Measurements from ENCODE around the gene SALL1.

Gene SALL1

DNA sequence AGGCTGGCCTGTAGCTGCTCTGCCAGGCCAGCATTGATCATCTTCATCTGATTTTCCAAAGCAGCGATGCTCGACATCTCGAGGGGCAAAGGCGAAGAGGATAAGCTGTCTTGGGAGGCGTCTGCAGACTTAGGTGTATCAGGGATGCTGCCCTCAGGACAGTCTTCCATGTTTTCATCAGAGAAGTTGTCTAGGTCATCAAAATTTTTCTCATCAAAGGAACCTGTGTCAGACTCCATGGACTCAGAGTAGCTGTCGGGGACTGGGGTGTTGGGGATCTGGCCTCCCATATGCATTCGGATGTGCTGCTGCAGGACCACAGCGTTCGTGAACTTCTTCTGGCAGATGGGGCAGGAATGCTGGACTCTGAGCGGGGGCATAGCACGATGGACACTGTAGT is 11.5 kb downstream of the SALL1 start:
- no peak for DNase-seq

DNA sequence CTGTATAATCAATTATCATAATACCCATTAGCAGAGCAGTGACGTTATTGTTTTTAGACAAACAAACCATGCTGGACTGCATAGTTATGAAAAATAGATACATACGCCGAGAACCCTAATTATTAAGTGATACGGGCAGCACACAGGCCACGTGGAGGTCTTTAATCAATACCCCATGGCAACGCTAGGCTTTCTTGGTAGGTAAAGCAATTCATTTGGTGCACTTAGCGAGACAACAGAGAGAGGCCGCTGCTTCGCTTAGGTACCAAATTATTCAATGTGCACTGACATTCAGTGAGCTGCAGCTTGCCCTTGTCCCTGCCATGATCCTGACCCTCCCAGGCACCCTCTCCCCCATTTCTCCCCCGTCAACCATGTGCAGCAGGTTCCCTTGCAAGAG is 12.9 kb downstream of the SALL1 start:
- no peak for DNase-seq

DNA sequence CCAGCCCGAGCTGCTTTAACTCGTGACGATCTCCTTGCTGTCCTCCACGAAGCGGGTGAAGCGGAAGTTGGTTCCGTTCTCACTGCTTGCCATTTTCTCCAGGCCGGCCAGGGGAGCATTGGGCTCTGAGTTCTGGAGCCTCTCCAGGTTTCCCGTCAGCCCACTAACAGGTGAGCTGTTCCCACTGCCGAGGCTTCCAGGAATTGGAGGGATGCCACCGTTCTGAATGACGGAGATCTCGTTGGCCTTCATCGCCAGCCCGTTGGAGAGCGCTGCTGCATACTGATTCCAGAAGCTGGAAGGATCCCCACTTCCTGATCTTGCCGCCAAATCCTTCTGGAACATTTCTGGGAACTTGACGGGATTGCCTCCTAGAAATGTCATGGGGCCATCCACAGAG is 14.0 kb downstream of the SALL1 start:
- DNase-seq, result no peak

DNA sequence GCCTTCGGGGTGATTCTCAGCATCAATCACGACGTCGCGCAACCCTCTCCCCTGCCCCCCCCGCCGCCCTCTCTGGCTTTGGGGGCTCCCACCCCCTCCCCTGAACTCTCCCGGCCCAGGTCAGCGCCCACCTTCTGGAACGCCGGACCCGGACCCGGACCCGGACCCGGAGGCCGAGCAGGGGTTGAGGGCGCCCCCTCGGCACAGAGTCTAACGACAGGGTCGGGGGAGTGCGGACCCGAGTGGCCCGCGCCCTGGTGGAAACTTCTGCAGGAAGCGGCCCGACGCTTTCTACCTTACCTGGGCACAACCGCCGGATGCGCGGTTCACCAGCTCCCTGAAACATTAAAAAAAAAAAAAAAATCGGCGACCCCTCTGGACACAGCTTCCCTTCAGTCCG is 16.2 kb downstream of the SALL1 start:
- no peak for DNase-seq

GRCh38 chr16:51134269-51134812 is 16.7 kb downstream of the SALL1 start:
- no peak for DNase-seq

GRCh38 chr16:51133688-51134087 is 17.4 kb downstream of the SALL1 start:
- DNase-seq, result no peak

GRCh38 chr16:51133183-51133582 is 17.9 kb downstream of the SALL1 start:
- no peak for DNase-seq

DNA sequence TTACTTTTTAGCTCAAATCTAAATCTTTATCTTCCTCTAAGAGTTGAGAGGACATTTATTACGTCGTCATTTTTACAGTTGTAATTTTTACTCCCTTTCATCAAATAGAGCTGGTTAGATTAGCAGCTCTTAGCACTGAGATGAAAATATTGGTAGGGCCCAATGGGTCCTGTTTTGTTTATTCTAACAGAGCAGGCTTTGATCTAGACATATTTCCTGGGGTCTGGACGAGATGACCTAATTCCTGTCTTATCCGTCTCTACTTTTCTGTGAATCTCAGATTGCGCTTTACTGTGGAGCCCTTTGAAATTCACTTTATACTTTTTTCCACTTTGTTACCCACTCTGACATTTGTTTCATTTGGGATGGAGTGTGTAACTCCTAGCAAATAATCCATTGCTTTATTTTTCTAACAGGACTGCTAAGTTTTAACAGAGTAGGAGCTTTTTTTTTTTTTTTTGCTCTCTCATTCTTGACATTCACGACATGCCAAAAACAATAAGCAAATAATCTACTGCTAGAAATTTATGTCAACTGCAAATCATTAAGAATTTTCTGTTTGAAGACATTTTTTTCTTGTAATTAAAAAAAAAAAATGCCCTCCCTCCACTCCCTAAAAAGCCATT is 18.5 kb downstream of the SALL1 start:
- no peak for DNase-seq

- DNase-seq, result no peak
Observed at GRCh38 chr16:51131619-51132018, 19.5 kb downstream of the SALL1 start.

DNA sequence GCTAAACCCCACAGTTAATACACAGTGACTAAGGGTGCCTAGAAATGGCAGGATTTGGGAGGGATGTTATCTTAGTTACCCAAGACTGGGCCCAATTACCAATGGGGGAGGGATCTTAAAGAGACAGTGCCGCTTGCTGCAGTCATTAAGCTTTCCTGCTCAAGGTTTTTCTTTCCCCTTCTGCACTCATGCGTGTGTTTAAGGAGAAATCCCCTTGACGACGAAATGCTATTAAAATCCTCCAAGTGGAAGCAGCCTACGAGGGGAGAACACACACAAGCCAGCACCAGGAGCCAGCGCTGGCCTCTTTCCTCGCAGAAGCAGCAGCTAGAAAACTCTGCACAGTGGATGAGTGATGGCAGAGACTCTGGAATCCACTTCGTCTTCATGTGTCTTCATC is 22.0 kb downstream of the SALL1 start:
- no peak for DNase-seq

DNA sequence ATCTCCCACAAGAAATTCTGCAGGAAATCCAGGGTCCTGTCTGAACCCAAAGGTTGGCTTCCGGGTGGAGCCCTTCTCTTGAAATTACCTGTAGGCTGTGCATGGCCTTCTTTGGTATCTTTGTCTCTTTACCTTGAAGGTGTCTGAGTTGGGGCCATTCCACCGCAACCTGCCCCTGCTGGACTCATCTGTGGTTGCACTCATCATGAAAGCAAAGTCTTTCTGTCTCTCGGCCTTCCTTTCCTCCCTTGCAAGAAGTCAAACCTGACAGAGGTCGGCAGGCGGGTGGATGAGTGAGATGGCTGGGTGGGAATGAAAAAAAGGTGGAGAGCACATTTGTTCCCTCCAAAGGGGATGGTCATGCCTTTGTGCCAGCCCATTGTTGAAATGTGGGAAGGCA is 25.1 kb downstream of the SALL1 start:
- no peak for DNase-seq

GRCh38 chr16:51124896-51125295 is 26.2 kb downstream of the SALL1 start:
- DNase-seq, result no peak

GRCh38 chr16:51121850-51122249 is 29.2 kb downstream of the SALL1 start:
- DNase-seq, result no peak

- no peak for DNase-seq
Observed at GRCh38 chr16:51120730-51121347, 30.2 kb downstream of the SALL1 start.

- no peak for DNase-seq
Observed at GRCh38 chr16:51119973-51120729, 30.9 kb downstream of the SALL1 start.

- no peak for DNase-seq
Observed at GRCh38 chr16:51119556-51119955, 31.5 kb downstream of the SALL1 start.

- no peak for DNase-seq
Observed at GRCh38 chr16:51116353-51116752, 34.7 kb downstream of the SALL1 start.

DNA sequence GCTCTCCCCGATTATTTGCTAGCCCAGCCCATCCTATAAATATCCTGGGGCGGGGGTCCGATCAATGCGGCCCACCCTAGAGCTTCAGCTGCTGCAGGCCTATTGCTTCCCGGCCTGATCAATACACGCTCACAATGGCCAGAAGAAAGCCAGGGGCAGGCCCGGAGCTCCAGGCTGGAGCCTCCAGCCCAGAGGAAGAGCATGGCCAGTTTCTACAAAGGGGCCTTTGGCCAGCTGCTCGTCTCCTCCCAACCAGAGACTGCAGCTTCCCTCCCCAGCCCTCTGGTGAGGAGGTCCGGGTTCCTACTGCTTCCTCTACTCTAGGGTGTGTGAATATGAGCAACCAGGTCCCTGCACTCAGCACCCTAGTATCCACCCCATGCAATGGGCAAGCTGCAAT is 36.7 kb downstream of the SALL1 start:
- no peak for DNase-seq

DNA sequence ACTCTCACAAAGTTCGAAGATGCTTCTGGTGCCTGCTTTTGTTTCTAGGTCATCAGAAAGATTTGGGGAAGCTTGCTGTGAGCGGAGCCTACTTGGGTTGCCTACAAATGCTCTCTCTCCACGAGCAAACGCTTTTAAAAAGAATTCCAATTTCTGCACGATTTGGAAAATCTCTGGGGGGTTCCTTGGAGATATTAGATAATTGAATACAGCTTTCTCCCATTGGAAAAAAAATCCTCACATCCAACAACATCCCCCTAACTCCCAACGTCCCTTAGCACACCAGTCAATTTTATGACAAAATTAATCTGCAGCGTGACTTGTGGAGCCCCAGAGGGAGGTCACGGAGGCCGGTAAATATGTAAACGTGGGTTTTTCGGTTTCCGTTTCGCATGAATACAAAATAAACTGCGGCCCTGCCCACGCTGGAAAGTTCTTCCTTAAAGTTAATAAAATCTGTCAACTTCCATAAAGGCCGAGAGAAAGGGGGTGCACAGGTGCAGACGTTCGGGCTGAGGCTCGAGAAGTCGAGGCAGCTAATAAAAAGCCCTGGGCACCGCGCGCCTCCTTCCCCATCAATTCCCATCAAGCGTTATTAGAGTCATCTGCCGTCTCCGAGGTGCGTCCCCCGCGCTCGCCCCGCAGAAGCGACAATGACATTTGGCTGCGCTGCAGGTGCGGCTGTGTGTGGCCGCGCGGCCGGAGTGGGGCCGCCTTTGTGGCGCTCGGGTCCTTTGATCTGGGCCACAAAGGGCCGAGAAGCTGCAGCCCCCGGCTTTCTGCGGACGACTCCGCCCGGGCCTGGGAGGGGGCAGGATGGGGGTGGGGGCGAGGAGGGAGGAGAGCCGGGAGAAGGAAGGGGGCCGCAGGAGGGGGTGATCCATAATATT is 37.6 kb downstream of the SALL1 start:
- no peak for DNase-seq

- DNase-seq, result no peak
Observed at GRCh38 chr16:51112323-51112722, 38.7 kb downstream of the SALL1 start.

DNA sequence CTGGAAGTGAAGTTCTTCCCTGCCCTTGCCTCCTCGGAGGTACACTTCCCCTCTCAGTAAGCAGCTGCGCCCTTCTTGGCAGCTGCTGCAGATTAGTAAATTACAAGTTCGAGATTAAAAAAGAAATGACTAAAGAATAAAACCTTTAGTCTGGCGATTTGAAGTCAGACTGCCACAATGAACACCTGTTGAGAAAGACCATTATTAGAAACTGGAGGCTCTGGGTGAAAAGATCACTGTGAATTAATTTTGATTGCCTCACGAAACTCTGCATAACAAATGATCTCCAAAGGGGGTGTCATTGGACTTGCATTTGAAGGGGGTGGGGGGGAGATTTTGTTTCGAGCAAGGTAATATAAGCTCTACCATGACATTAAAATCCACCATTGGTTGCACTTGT is 39.3 kb downstream of the SALL1 start:
- DNase-seq, result no peak

DNA sequence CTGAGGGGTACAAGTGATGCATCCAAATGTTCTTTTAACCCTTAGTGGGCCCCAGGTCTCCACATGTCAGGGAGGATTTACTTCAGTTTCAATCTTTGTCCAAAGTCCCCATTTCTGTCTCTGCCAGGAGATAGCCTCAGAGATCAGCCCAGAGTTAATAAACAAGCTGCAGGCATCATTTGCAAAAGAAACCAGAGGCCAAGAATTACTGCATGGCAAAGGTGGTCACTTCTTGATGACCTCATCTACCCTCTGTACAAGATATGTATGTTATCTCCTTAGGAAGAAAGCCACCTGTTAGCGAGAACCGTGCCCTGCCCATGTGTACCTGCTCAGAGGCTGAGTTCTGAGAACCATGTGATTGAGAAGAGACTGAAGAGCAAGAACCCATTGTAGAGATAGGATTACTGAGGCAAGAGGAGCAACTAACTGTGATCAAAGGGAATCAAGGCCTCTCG is 40.3 kb downstream of the SALL1 start:
- DNase-seq, result no peak

DNA sequence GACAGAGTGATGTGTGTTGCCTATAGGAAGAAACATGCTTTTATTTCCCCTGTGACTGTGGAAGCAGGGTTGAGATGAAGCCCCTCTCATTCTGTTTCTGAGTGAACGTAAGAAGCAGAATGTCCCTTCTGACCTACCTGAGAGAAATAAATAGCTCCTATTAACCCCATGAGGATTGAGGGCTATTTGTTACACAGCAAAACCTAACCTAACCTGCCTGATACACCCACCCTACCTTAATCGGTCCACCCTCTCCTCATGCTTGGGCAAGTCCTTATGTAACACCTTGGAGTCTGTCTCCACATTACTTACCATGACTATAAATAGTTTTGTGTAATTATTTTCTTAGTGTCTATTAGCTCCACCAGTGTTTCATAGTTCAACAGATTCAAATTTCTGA is 41.9 kb downstream of the SALL1 start:
- no peak for DNase-seq
